HepG2 (cell line): ENCODE measurements around the gene EIF4G3. TPM values are rescaled to one million over a fixed set of nuclear protein-coding genes. Genes with fewer than 3 reads are reported as not detected.

Experiments
- AFF4 ChIP-seq: sonication (generic); formaldehyde crosslinking; IDR thresholded peaks from 2 replicates; pipeline ENCODE4 v1.4.0; 2020; ENCODE audit warnings: missing genetic modification reagents
- GATAD1 ChIP-seq: IDR thresholded peaks from 2 replicates; pipeline ENCODE4 v1.6.1; 2016; ENCODE audit warnings: missing genetic modification reagents, missing compliant biosample characterization
- KDM4B ChIP-seq: sonication (generic); formaldehyde crosslinking; IDR thresholded peaks from 2 replicates; pipeline ENCODE4 v1.4.0; 2020; ENCODE audit warnings: missing genetic modification reagents
- MED13 ChIP-seq: sonication (generic); formaldehyde crosslinking; IDR thresholded peaks from 2 replicates; pipeline ENCODE4 v1.5.0; 2020; ENCODE audit warnings: missing genetic modification reagents
- polyA plus RNA-seq, 8 experiments: library from polyadenylated mRNA; depleted of rRNA in 3 of 8; stranded (reverse) in 7 of 8; unstranded in 1 of 8; fragments of >200 nt; fragmentation: Illumina TruSeq in 4 of 8; extraction: Trizol in 4 of 8; gene quantifications; 2 replicates each; pipeline versions ENCODE4 v1.2.1 to v1.2.3, GENCODE V29; 2011 to 2016; ENCODE audit warnings: low read depth in 4 of 8, missing spikeins in 1 of 8, mixed read lengths in 1 of 8; ENCODE audit not compliant: insufficient read depth in 1 of 8
- total RNA-seq, 5 experiments: library from RNA; depleted of rRNA; stranded (reverse); fragments of >200 nt; fragmentation: Illumina TruSeq; extraction: Trizol; gene quantifications; 2 replicates each; pipeline ENCODE4 v1.2.3, GENCODE V29; 2016; ENCODE audit warnings: low read depth in 1 of 5
- TF ChIP-seq, protein P1 (sequence below): sonication (generic); formaldehyde crosslinking; IDR thresholded peaks from 2 replicates; pipeline ENCODE4 v1.4.0; 2020; ENCODE audit warnings: missing genetic modification reagents
- TF ChIP-seq, protein P2 (sequence below): sonication (generic); formaldehyde crosslinking; IDR thresholded peaks from 2 replicates; pipeline ENCODE4 v1.8.1; 2022; ENCODE audit warnings: mild to moderate bottlenecking, missing genetic modification reagents
- TF ChIP-seq, protein P3 (sequence below): sonication (generic); formaldehyde crosslinking; IDR thresholded peaks from 2 replicates; pipeline ENCODE4 v1.4.0; 2020; ENCODE audit warnings: missing genetic modification reagents
- TF ChIP-seq, protein P4 (sequence below): sonication (generic); formaldehyde crosslinking; IDR thresholded peaks from 2 replicates; pipeline ENCODE4 v1.8.1; 2022; ENCODE audit warnings: low read depth, mild to moderate bottlenecking, missing genetic modification reagents

EIF4G3 gene
- total and polyA plus RNA-seq, 2 of the 13 experiments (the other 11 are each of a cell fraction or from before 2014, with no cell fraction given), result 22.2 to 27.6 TPM

- TF ChIP-seq, protein P1, sequence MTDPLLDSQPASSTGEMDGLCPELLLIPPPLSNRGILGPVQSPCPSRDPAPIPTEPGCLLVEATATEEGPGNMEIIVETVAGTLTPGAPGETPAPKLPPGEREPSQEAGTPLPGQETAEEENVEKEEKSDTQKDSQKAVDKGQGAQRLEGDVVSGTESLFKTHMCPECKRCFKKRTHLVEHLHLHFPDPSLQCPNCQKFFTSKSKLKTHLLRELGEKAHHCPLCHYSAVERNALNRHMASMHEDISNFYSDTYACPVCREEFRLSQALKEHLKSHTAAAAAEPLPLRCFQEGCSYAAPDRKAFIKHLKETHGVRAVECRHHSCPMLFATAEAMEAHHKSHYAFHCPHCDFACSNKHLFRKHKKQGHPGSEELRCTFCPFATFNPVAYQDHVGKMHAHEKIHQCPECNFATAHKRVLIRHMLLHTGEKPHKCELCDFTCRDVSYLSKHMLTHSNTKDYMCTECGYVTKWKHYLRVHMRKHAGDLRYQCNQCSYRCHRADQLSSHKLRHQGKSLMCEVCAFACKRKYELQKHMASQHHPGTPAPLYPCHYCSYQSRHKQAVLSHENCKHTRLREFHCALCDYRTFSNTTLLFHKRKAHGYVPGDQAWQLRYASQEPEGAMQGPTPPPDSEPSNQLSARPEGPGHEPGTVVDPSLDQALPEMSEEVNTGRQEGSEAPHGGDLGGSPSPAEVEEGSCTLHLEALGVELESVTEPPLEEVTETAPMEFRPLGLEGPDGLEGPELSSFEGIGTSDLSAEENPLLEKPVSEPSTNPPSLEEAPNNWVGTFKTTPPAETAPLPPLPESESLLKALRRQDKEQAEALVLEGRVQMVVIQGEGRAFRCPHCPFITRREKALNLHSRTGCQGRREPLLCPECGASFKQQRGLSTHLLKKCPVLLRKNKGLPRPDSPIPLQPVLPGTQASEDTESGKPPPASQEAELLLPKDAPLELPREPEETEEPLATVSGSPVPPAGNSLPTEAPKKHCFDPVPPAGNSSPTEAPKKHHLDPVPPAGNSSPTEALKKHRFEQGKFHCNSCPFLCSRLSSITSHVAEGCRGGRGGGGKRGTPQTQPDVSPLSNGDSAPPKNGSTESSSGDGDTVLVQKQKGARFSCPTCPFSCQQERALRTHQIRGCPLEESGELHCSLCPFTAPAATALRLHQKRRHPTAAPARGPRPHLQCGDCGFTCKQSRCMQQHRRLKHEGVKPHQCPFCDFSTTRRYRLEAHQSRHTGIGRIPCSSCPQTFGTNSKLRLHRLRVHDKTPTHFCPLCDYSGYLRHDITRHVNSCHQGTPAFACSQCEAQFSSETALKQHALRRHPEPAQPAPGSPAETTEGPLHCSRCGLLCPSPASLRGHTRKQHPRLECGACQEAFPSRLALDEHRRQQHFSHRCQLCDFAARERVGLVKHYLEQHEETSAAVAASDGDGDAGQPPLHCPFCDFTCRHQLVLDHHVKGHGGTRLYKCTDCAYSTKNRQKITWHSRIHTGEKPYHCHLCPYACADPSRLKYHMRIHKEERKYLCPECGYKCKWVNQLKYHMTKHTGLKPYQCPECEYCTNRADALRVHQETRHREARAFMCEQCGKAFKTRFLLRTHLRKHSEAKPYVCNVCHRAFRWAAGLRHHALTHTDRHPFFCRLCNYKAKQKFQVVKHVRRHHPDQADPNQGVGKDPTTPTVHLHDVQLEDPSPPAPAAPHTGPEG, result peak; percentile 83
- TF ChIP-seq KDM4B (CRISPR knock-in tag), result 0 out of 2 replicates have a peak, but pooled peaks have one; percentile 55
- TF ChIP-seq GATAD1 (CRISPR knock-in tag), result peak; percentile 46; the same call in 1 of the 2 replicates
- TF ChIP-seq, protein P2, sequence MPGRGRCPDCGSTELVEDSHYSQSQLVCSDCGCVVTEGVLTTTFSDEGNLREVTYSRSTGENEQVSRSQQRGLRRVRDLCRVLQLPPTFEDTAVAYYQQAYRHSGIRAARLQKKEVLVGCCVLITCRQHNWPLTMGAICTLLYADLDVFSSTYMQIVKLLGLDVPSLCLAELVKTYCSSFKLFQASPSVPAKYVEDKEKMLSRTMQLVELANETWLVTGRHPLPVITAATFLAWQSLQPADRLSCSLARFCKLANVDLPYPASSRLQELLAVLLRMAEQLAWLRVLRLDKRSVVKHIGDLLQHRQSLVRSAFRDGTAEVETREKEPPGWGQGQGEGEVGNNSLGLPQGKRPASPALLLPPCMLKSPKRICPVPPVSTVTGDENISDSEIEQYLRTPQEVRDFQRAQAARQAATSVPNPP (CRISPR knock-in tag), result peak; percentile 47; the same call in 1 of the 2 replicates
- TF ChIP-seq AFF4, result no peak
- TF ChIP-seq MED13, result peak; percentile 72
- TF ChIP-seq, protein P3, sequence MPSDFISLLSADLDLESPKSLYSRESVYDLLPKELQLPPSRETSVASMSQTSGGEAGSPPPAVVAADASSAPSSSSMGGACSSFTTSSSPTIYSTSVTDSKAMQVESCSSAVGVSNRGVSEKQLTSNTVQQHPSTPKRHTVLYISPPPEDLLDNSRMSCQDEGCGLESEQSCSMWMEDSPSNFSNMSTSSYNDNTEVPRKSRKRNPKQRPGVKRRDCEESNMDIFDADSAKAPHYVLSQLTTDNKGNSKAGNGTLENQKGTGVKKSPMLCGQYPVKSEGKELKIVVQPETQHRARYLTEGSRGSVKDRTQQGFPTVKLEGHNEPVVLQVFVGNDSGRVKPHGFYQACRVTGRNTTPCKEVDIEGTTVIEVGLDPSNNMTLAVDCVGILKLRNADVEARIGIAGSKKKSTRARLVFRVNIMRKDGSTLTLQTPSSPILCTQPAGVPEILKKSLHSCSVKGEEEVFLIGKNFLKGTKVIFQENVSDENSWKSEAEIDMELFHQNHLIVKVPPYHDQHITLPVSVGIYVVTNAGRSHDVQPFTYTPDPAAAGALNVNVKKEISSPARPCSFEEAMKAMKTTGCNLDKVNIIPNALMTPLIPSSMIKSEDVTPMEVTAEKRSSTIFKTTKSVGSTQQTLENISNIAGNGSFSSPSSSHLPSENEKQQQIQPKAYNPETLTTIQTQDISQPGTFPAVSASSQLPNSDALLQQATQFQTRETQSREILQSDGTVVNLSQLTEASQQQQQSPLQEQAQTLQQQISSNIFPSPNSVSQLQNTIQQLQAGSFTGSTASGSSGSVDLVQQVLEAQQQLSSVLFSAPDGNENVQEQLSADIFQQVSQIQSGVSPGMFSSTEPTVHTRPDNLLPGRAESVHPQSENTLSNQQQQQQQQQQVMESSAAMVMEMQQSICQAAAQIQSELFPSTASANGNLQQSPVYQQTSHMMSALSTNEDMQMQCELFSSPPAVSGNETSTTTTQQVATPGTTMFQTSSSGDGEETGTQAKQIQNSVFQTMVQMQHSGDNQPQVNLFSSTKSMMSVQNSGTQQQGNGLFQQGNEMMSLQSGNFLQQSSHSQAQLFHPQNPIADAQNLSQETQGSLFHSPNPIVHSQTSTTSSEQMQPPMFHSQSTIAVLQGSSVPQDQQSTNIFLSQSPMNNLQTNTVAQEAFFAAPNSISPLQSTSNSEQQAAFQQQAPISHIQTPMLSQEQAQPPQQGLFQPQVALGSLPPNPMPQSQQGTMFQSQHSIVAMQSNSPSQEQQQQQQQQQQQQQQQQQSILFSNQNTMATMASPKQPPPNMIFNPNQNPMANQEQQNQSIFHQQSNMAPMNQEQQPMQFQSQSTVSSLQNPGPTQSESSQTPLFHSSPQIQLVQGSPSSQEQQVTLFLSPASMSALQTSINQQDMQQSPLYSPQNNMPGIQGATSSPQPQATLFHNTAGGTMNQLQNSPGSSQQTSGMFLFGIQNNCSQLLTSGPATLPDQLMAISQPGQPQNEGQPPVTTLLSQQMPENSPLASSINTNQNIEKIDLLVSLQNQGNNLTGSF (CRISPR knock-in tag), result no peak; the same call in none of the 2 replicates
- TF ChIP-seq, protein P4, sequence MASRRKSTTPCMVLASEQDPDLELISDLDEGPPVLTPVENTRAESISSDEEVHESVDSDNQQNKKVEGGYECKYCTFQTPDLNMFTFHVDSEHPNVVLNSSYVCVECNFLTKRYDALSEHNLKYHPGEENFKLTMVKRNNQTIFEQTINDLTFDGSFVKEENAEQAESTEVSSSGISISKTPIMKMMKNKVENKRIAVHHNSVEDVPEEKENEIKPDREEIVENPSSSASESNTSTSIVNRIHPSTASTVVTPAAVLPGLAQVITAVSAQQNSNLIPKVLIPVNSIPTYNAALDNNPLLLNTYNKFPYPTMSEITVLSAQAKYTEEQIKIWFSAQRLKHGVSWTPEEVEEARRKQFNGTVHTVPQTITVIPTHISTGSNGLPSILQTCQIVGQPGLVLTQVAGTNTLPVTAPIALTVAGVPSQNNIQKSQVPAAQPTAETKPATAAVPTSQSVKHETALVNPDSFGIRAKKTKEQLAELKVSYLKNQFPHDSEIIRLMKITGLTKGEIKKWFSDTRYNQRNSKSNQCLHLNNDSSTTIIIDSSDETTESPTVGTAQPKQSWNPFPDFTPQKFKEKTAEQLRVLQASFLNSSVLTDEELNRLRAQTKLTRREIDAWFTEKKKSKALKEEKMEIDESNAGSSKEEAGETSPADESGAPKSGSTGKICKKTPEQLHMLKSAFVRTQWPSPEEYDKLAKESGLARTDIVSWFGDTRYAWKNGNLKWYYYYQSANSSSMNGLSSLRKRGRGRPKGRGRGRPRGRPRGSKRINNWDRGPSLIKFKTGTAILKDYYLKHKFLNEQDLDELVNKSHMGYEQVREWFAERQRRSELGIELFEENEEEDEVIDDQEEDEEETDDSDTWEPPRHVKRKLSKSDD (CRISPR knock-in tag), result peak; percentile 77
These were observed 390.3 kb downstream of the EIF4G3 start (continued) for GRCh38 chr1:20786253-20787028.
